Karpas-422 (cell line): ENCODE results near the gene IFRD2. TPM values are rescaled to one million over a fixed set of nuclear protein-coding genes. Genes with fewer than 3 reads are reported as not detected.
"Not testable (repeated sequence)": the region's sequence is repeated elsewhere in the genome, so short reads cannot be mapped to it uniquely, and the experiment has no call there.

Experiments used
- DNase-seq: peaks from one replicate; pipeline ENCODE4 v3.0.0-alpha.2; 2015
- H2AFZ ChIP-seq: fragments of 200-600 bp; sonication (generic); 2 replicates; pipeline ENCODE4 v1.6.1; 2014; ENCODE audit warnings: antibody characterized with exemption, low read length, mixed read lengths
- H3K27ac ChIP-seq: fragments of 200-600 bp; sonication (generic); 2 replicates; pipeline ENCODE4 v1.5.1; 2014; ENCODE audit warnings: mild to moderate bottlenecking, low read length, moderate library complexity
- H3K27me3 ChIP-seq: fragments of 200-600 bp; sonication (generic); 2 replicates; pipeline ENCODE4 v1.6.1; 2014; ENCODE audit warnings: low read length, mixed read lengths
- H3K36me3 ChIP-seq: fragments of 200-600 bp; sonication (generic); 2 replicates; pipeline ENCODE4 v1.6.1; 2014; ENCODE audit warnings: low read length, mixed read lengths; ENCODE audit not compliant: insufficient read depth
- H3K4me1 ChIP-seq: fragments of 200-600 bp; sonication (generic); 2 replicates; pipeline ENCODE4 v1.6.1; 2014; ENCODE audit warnings: mild to moderate bottlenecking, low read length, mixed read lengths
- H3K4me2 ChIP-seq: fragments of 200-600 bp; sonication (generic); 2 replicates; pipeline ENCODE4 v1.6.1; 2014; ENCODE audit warnings: low read length, low read depth, mild to moderate bottlenecking; ENCODE audit not compliant: poor library complexity, severe bottlenecking
- H3K4me3 ChIP-seq: fragments of 200-600 bp; sonication (generic); 2 replicates; pipeline ENCODE4 v1.5.1; 2014; ENCODE audit warnings: mild to moderate bottlenecking, antibody characterized with exemption, low read length, mixed read lengths
- H3K79me2 ChIP-seq: fragments of 200-600 bp; sonication (generic); 2 replicates; pipeline ENCODE4 v1.6.1; 2014; ENCODE audit warnings: mild to moderate bottlenecking, low read length, mixed read lengths
- H3K9ac ChIP-seq: fragments of 200-600 bp; sonication (generic); 2 replicates; pipeline ENCODE4 v1.6.0; 2014; ENCODE audit warnings: low read length
- H3K9me2 ChIP-seq: fragments of 200-600 bp; sonication (generic), shearing (Covaris generic); replicated peaks from 2 replicates; pipeline ENCODE4 v1.6.0; 2014; ENCODE audit warnings: mild to moderate bottlenecking, low read length, moderate library complexity; ENCODE audit not compliant: insufficient read depth
- H3K9me3 ChIP-seq: fragments of 300-700, 200-600 bp; sonication (generic); 2 replicates; pipeline ENCODE4 v1.6.1; 2014; ENCODE audit warnings: low read length, mixed read lengths
- H4K20me1 ChIP-seq: fragments of 200-600 bp; sonication (generic); 2 replicates; pipeline ENCODE4 v1.6.1; 2014; ENCODE audit warnings: mild to moderate bottlenecking, antibody characterized with exemption, low read length, low read depth; ENCODE audit not compliant: insufficient read depth
- total RNA-seq: library from RNA; depleted of rRNA; stranded (reverse); fragments of >200 nt; shearing (Covaris generic); gene quantifications from 2 replicates; pipeline ENCODE4 v1.2.3, GENCODE V29; 2014; ENCODE audit warnings: low replicate concordance

Gene IFRD2
- total RNA-seq, 1 experiment from 2014 or later = 75.2 TPM

DNA sequence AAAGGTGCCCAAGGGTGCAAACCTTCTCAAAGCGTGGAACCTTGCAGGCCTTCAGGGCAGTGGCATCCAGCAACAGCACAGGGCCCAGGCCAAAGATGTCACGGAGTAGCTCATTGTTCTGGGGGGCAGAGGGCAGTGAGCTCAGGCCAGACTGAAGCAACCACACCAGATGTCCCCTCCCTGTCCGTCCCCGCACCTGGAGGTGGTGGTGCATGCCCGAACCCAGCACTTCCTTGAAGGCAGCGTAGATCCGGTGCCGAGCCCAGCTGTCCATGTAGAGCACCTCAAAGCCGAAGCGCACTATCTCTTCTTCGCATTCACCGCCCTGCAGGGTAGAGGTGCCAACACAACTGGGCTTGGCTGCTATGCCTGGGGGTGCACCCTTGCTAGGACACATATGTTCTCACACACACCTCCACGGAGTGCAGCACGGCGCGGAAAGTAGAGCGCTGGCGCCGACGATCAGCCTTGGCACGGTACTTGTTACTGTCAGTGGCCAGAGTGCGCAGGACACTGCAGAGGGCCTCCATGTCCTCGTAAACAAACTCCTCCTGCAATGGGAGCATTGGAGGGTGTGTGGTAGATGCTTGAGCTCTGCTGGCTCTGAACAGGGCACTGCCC, 3.7 kb downstream of the IFRD2 start:
- peaks cover 27% of the 10 kb centered on the region; the same call in 1 of the 2 replicates for H3K36me3 ChIP-seq

DNA sequence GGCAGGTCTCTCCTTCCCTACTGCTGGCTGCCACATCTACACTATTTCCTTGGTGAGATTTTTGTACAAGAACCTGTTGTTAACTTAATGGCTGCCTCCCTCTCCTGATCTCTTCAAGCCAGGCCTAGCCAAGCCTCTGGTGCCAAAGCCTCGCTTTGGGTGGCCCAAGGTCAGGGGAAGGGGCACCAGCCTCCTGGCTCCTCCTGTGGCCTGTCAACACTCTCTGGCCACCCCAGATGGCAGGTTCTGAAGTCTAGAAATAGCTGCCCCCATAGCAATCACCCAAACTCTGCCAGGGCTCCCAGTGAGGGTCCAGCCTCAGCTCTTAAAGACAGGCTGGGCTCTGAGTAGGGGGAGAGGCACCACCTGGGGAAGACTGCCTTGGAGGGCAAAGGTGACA, 5.0 kb downstream of the IFRD2 start:
- H3K4me3 ChIP-seq = no peak overlapping the region
- no peak overlapping the region for H3K4me2 ChIP-seq
- H2AFZ ChIP-seq = no peak overlapping the region
- H3K27me3 ChIP-seq = no peaks in the 10 kb centered on the region
- peaks cover 10% of the 10 kb centered on the region for H3K4me1 ChIP-seq
- H3K79me2 ChIP-seq = peaks cover 24% of the 10 kb centered on the region
- H4K20me1 ChIP-seq = 0 out of 2 replicates have a peak, but pooled peaks cover 4% of the 10 kb centered on the region
- H3K36me3 ChIP-seq = peaks cover 27% of the 10 kb centered on the region; the same call in 1 of the 2 replicates
- H3K9ac ChIP-seq = no peak overlapping the region
- no peaks in the 10 kb centered on the region for H3K9me3 ChIP-seq
- no peak for DNase-seq
- H3K9me2 ChIP-seq = no peaks in the 10 kb centered on the region
- H3K27ac ChIP-seq = no peak overlapping the region

More for the DNA sequence above, 3.7 kb downstream of the IFRD2 start:
- H3K27ac ChIP-seq = no peak overlapping the region
- 0 out of 2 replicates have a peak, but pooled peaks cover 4% of the 10 kb centered on the region for H4K20me1 ChIP-seq
- H3K4me3 ChIP-seq = no peak overlapping the region
- H3K27me3 ChIP-seq = no peaks in the 10 kb centered on the region
- no peak overlapping the region for H2AFZ ChIP-seq
- H3K9me2 ChIP-seq = no peaks in the 10 kb centered on the region
- no peak overlapping the region for H3K4me2 ChIP-seq
- DNase-seq = no peak
- H3K9me3 ChIP-seq = no peaks in the 10 kb centered on the region
- H3K79me2 ChIP-seq = peaks cover 24% of the 10 kb centered on the region
- H3K9ac ChIP-seq = no peak overlapping the region
- H3K4me1 ChIP-seq = peaks cover 18% of the 10 kb centered on the region

DNA sequence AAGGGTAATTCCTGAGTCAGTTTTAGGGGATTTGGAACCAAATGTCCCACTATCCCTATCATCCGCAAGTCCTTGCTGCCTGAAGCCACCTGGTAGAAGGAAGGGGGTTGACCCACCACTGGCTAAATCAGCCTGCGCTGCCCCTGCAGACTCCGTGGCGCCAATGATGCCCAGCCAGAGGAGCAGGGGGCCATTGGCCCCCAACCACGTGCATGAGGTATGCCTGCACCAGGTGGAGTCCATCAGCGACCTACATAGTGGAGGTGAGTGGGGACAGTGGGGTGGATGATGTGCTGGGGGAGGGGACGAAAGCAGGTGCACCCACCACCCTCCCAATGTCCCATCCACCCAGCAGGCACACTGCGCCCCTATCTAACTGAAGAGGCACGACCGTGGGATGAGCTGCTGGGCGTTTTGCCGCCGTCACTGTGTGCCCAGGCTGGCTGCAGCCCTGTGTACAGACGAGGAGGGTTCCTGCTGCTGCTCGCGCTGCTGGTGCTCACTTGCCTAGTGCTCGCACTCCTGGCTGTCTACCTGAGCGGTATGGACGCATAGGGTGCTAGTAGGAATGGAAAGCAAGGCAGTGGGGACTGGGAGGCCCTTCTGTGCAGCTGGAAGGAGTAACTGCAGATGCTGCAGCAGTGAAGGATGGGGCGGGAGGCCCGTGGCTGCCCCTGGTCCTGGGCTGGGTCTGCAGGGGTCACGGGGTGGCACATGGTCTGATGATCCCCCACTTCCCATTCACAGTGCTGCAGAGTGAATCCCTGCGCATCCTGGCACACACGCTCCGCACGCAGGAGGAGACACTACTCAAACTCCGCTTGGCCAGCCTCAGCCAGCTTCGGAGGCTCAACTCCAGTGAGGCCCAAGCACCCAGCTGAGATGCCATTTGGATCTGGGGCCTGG, 5.7 kb downstream of the IFRD2 start:
- Histone ChIP-seq H3K9me2 (no peaks in the 10 kb centered on the region), H3K27me3 (no peaks in the 10 kb centered on the region), H3K4me2 (no peak overlapping the region), H3K27ac (no peak overlapping the region), H3K36me3 (peaks cover 27% of the 10 kb centered on the region; the same call in 1 of the 2 replicates), H3K79me2 (peaks cover 18% of the 10 kb centered on the region), H3K9me3 (no peaks in the 10 kb centered on the region), H3K4me3 (no peak overlapping the region), H4K20me1 (0 out of 2 replicates have a peak, but pooled peaks cover 4% of the 10 kb centered on the region), H3K9ac (no peak overlapping the region), H2AFZ (no peak overlapping the region), H3K4me1 (peaks cover 10% of the 10 kb centered on the region)
- DNase-seq = no peak

DNA sequence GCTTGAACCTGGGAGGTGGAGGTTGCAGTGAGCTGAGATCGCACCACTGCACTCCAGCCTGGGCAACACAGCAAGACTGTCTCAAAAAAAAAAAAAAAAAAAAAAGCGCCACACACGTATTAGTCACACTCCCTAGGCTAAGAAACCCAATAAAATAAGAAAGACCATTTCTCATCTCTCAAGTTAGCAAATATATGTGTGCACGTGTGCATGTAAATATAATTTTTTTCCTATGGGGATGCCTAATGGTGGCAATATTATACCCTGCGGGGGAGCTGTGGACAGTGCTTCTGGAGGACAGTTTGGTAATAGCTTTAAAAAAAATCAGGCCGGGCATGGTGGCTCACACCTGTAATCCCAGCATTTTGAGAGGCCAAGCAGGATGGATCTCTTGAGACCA, 8.1 kb downstream of the IFRD2 start:
- not testable (repeated sequence) for H3K27ac ChIP-seq, H3K27me3 ChIP-seq, H3K79me2 ChIP-seq, H2AFZ ChIP-seq, H3K9ac ChIP-seq, H3K4me1 ChIP-seq, H3K4me2 ChIP-seq, H3K9me3 ChIP-seq, H3K9me2 ChIP-seq, H3K4me3 ChIP-seq, DNase-seq, H4K20me1 ChIP-seq
- H3K36me3 ChIP-seq = peaks cover 15% of the 10 kb centered on the region; the same call in 1 of the 2 replicates

DNA sequence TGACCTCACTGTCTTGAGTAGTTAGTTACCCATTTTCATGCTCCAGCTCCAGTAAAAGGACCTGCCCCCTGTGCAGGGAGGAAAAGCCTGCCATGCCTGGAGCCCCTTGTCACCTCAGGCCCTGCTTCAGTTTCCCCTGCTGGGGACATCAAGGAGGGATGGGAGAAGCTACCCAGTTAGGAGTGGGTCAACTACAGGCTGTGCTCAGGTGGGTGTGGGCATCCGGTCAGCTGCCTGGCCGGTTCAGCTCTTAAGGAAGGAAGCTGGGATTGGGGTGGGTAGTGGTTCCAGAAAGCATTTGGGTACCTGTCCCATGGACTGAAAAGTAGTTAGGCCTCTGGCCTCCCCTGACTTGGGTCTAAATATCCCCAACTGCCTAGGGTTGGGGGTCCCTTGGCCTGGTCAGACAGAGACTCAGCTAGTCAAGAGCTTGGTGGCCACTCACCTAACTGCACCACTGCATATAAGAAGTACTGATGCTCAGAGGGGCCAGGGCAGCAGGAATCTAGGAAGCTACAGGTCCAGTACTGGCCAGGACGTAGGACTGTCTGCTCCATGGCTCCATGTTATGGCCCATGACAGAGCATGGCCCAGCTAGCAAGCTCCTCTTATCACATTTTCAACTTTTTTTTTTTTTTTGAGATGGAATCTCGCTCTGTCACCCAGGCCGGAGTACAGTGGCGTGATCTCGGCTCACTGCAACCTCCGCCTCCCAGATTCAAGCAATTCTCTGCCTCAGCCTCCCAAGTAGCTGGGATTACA, 12.8 kb downstream of the IFRD2 start:
- Histone ChIP-seq H3K9me3 (no peaks in the 10 kb centered on the region), H3K9ac (no peak overlapping the region), H4K20me1 (no peaks in the 10 kb centered on the region), H3K4me1 (no peaks in the 10 kb centered on the region), H2AFZ (no peak overlapping the region), H3K9me2 (no peaks in the 10 kb centered on the region), H3K27ac (no peak overlapping the region), H3K4me2 (no peak overlapping the region), H3K79me2 (no peaks in the 10 kb centered on the region), H3K4me3 (no peak overlapping the region), H3K27me3 (no peaks in the 10 kb centered on the region), H3K36me3 (no peaks in the 10 kb centered on the region)
- DNase-seq = no peak

DNA sequence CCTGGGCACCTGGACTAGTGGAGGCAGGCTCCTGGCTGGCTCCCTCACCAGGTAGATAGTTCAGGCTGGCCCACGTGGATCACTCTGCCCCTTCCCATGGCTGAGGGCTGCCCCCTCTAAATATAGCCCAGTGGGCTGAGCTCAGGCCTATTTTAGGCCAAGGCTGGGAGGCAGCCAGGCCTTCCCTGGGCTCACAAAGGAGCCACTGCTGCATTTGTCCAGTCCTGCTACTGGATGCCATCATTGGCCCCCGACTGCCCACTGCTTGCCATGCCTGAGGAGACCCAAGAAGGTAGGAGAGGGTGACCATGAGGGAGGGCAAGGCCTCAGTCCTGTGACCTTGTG, 13.4 kb downstream of the IFRD2 start, which contains the start of gene LSMEM2:
LSMEM2 (plus strand) TSS at position 208 of the 345 bp plus-strand sequence; CDS start at position 235, 27 bp downstream.
- Histone ChIP-seq H3K4me3 (no peak within 1 kb of the TSS), H3K9me3 (no peaks in the 10 kb centered on the region), H3K4me1 (no peaks in the 10 kb centered on the region), H3K27ac (no peak within 1 kb of the TSS), H3K9ac (no peak within 1 kb of the TSS), H2AFZ (no peak within 1 kb of the TSS), H3K27me3 (no peaks in the 10 kb centered on the region), H3K36me3 (no peaks in the 10 kb centered on the region), H3K79me2 (no peaks in the 10 kb centered on the region), H3K9me2 (no peaks in the 10 kb centered on the region), H3K4me2 (no peak within 1 kb of the TSS), H4K20me1 (no peaks in the 10 kb centered on the region)
- no peak for DNase-seq

DNA sequence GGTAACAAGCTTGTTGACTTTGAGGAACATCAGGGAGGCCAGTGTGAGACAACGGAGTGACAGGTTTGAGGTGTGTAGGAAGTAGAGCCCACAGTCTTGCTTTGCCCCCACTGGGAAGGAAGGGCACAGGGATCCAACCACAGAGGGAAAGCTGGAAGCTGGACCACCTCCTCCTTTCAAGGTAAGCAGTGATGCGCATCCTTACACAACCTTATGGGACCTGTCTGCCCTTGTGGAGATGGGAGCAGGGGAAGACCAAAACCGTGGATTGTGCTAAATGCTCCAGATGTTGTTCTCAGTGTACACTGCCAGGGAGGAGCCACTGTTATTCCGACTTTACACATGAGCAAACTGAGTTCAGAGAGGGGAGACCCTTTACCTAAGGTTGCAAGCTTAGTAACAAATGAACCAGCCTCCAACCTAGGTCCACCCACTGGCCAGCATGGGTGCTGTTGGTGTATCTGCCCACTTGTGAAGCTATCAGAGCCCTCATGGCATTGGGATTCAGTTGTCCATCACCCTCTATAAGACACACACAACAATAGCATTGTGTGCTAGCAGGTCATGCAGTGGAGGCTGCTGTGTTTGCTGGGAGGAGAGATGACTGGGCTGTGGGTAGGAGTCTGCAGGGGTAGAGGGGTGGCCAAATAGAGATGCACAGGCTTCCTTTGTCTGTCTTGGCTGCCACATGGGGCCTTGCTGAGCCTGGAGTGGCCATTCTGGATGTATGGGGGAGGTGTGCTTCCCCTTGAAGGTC, 13.9 kb downstream of the IFRD2 start:
- Histone ChIP-seq H3K4me2 (no peak overlapping the region), H3K4me3 (no peak overlapping the region), H3K9me2 (no peaks in the 10 kb centered on the region), H3K9ac (no peak overlapping the region), H3K9me3 (no peaks in the 10 kb centered on the region), H2AFZ (no peak overlapping the region), H3K36me3 (no peaks in the 10 kb centered on the region), H3K27ac (no peak overlapping the region), H3K4me1 (no peaks in the 10 kb centered on the region), H4K20me1 (no peaks in the 10 kb centered on the region), H3K27me3 (no peaks in the 10 kb centered on the region), H3K79me2 (no peaks in the 10 kb centered on the region)
- DNase-seq = no peak
